T-helper 22 cell (primary cell): ENCODE data around the gene EREG.
"Not testable (repeated sequence)": the region's sequence is repeated elsewhere in the genome, so short reads cannot be mapped to it uniquely, and the experiment has no call there.

Experiments used
- DNase-seq: peaks from one replicate; pipeline ENCODE4 v3.0.0-alpha.2; 2020; ENCODE audit warnings: low read depth

The EREG gene

DNA sequence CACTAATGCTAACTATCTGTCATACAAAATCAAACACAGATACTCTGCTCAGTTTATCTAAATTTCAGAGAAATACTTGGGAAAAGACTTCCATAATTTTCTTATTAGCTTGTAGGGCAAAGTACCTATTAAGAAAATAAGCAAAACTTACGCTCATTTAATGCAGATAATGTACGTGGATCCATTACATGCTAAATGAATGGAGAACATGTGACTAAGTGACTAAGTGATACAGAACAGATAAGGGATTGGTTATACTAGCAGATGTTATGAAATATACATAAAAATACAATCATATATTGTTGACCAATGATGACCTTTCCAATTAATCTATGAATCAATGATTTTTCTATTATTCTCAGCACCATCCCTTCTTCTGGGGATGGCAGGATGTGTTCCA, 25.7 kb downstream of the EREG start:
- DNase-seq = no peak

DNA sequence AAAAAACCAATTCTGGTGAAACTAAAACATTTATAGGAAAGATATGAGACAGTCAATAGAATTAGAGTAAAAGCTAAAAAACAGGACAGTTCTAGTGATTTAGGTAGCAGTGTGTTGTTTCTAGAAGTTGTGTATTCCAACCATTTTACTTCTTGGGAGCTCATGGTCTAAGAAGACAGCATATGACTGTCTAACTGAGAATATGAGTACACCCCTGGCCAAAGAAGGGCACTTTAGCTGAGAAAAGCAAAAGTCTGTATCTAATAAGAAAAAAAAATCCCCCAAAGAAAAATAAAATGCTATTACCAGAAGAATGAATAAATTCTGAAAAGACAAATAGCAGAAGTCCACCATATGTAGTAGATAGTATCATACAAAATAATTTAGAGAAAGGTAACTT, 26.4 kb downstream of the EREG start:
- DNase-seq = no peak

DNA sequence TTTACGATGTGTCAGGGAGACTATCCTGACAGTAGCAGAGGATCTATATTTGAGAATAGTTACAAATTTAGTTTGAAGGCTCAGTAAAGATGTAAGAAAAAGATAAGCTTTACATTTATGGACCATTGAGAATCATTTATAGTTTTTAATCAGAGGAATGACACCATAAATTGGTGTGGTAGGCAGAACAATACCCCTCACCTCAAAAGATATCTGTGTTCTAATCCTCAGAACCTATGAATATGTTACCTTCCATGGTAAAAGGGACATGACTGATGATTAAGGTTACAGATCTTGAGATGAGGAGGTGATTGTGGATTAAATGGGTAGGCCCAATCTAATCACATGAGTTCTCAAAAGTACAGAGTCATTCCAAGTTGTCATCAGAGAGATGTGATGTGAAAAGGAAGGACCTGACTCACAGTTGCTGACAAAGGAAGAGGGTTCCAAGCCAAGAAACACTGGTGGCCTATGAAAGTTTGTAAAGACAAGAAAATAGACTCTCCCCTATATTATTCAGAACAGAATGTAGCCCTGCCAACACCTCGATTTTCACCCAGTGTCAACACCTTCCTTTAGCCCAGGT, 27.0 kb downstream of the EREG start:
- no peak for DNase-seq

DNA sequence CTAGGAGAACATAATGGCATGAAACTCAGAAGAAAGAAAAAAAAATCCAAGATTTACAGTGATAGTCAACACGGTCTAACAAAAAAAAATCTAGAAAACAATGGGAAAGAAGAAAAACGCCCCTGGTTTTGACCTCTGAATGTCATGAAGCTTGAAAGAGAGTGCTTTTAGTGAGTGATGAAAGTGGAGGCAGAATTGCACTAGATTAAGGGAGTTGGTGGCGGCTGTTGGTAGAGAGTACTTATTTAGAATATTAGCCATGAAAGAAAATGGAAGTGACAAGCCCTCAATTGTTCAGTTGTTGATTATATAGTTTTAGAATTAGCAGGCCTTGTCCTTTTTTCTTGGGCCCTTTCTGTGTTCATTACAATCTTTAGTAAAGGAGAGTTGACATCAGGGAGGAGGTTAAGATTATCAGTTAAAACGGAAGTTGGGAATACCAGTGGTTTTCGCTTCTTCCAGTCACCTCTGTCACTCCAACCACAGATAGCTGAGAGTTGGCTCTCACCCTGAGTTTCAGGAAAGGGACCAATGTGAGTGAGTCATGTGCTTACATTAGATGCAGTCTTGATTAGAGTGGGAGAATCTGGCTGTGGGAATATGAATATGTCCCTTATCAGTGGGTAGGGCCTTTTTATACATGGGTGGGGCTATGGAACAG, 29.7 kb downstream of the EREG start:
- no peak for DNase-seq

DNA sequence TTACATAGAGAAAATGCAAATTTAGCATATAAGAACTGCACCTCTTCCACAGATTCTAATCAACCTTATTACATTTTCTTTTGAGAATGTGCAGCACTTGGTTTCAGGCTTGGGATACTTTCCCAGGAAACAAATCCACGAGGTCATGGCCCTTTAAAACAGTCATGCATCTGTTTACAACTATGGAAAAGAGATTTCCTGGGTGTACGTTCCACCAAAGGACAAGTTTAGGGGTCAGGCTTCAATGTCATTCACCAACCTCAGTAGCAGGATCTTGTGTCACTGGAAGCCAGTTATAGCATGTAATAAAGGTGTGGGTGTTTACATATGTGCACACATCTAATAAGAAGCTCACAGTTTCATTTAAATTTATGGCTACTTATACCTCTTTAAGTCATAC, 30.7 kb downstream of the EREG start:
- DNase-seq = no peak

DNA sequence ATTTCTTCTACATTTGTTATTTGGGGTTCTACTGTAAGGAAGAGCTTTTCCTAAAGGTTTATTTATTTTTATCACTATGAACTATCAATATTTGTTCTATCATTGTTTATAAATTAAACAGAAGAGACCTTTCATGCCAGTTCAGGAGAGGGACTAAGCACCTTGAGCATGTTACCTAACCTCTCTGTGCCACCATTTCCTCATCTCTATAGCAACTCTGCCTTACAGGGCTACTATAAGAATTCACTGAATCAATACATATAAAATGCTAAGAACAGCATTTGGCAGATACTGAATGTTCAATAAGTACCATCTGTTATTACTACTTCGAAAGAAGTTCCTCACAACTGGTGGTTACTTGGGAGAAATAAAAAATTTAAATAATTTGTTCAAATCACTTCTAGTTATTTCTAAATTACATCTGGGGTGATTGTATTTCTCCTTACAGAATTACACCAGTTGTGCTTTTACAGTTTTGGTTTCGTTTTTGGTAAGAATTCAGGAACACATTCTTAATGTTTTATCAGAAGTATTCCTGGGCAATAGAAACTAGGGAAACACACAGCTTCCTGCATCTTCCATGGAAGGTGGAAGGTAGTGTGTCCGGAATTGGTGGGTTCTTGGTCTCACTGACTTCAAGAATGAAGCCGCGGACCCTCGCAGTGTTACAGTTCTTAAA, 32.9 kb downstream of the EREG start:
- no peak for DNase-seq

DNA sequence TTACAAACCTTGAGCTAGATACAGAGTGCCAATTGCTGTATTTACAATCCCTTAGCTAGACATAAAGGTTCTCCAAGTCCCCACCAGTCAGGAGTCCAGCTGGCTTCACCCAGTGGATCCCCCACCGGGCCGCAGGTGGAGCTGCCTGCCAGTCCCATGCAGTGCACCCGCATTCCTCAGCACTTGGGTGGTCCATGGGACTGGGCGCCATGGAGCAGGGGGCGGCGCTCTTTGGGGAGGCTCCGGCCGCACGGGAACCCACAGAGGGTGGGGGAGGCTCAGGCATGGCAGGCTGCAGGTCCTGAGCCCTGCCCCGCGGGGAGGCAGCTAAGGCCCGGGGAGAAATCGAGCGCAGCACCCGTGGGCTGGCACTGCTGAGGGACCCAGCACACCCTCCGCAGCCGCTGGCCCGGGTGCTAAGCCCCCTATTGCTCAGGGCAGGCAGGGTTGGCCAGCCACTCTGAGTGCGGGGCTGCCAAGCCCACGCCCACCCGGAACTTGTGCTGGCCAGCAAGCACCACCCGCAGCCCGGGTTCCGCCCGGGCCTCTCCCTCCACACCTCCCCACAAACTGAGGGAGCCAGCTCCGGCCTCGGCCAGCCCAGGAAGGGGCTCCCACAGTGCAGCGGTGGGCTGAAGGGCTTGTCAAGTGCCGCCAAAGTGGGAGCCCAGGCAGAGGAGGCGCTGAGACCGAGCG, 34.1 kb downstream of the EREG start:
- not testable (repeated sequence) for DNase-seq

DNA sequence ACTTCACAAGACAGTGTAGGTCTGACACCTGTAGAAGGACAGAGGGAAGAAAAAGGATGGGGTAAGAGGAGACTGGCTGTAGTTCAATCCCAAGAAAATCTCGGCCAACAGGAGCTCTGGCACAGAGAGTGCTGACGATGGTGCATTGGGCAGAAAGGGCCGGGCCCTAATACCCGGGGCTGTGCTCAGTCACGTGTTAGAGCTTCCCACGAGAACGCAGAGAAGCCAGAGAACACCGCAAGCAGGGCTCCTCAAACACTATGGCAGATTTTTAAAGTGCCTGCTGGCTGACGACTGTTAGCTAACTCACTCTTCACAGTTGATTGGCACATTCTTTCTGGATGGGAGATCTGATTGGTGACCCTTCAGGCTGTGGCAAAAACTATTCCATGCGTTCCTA, 35.5 kb downstream of the EREG start:
- DNase-seq = no peak

DNA sequence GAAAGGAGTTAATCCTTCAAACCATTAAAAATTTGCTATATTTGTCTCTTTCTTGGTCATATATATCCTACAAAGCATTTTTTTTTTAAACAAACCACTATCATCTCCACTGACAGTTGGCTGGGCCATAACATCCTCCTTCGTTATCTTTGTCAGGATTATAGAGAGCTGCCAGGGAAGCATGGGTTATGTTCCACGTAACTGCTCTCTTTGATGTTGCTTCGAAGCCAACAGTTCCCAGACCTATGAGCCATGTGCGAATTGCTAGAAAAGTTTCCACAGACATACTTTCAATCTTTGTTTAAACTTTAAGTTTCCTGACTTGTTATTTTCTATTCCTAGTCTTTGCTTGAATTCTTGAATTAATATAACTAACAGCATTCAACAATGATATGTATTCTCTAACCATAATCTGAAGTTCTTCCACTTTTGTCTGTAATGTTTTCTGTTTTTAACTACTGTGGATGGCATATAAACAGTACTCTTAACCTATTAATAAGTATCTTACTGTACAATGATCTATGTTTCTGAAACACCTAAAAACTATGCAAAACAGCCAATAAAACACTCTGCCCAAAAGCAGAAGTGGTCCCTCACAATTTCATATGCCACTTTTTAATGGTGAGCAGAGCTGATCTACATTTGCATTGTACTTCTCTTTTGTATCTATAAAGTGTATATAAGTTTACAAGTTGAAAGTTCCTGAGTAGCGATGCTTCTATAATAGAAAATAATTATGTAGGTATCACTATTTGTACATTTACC, 37.9 kb downstream of the EREG start:
- DNase-seq = no peak

DNA sequence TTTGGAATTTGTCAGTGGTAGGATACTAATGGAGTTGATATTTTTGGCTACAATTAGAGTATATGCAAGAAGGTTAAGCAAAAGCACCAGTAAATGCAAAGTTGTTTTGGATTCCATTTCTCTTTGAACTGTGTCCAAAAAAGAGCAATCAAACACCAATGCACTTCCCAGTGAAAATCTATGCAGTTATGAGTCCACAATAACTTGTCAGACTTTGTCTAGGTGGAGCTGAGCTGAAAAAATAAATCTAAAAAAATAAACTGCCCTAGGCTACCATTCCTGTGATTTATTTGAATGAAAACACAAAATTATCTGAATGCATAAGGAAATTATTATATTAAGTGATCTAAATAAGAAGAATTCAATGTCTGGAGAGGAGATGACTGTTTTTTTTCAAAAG, 42.9 kb downstream of the EREG start:
- no peak for DNase-seq

DNA sequence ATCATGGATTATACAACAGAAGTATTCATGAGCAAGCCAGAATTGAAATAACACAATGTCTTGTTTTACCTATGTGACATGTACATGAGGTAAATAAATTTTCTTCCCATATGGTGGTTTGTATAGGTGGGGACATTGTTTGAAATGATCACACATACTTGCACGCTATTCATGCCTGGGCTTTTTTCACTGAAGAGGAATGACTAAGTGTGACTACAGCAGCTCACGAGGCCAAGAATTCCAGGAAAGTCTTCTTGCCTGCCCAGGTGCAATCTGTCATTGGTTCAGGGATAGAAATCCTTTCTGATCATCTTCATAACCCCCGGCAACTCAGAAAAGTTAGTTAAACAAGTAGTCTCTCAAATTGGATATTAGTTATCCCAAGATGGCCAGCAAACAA, 43.7 kb downstream of the EREG start:
- DNase-seq = no peak

DNA sequence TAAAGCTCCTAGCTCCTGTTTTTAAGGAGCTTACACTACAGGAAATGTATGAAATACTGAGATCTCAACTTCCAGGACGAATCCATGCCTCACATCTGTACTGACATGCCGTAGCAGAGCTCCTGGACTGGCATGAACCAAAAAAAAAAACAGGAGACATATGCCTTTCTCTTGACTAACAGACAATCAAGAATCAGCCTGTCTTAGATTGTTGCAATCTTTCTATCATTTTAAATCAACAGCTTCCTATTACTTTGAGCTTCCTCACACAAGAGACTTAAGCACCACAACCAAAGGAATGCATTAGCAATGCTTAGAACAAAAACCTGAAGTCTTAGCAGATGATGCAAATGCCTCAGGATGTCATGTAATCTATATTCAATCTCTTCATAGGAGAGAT, 45.3 kb downstream of the EREG start:
- no peak for DNase-seq

DNA sequence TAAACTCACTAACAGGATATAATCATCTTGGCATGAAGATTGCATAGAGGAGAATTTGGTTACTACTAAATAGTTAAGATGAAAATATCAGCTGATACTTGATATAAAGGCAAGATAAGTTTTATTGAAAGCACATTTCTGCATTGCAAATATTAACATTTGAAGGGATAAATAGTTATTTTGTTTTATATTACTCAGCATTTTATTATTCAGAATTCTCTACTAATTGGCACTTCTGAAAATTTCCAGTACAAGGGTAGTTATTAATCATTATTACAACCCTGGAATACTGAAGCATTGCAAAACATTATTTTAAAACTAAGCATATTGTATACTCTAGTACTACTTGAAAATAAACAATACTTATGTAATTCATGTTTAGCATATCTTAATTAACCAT, 47.3 kb downstream of the EREG start:
- no peak for DNase-seq

DNA sequence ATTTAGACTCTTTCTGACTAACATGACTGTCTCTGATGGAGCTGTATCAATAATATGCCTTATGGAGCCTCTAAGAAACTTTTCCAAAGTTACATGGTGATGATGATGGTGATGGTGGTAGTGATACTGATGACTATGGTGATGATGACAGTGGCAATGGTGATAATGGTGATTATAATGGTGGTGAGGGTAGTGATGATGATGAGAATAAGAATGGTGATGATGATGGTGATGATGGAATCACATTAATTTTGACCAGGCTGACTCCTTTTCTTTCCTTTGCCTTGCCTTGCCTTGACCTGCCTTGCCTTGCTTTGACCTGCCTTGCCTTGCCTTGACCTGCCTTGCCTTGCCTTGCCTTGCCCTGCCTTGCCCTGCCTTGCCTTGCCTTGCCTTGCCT, 48.3 kb downstream of the EREG start:
- no peak for DNase-seq

DNA sequence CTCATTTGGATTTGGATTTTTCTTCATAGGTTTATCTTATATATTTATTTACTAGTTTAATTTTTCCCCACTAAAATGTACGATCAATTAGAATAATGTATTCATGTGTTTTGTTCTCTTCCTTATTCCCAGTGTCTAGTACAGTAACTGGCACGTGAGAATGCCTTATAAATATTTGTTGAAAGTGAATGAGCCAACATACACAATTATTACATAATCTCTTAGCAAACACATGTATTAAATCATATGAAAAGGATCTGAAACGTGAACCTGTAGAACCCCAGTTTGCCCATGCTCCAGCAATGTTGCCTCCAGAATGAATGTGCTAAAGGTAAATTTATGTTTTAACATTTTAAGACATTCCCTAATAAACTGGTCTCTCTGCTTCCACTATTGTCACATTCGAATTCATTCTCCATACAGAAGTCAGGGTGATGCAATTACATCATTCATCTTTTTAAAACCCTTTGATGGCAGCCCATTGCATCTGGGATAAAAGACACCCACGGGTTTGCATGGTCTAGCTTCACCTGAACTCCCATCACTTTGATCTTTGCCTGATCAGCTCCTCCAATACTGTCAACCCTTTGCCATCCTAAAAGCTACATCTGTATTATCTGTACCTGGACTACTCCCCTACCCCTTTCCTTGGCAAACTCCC, 49.3 kb downstream of the EREG start:
- DNase-seq = no peak

DNA sequence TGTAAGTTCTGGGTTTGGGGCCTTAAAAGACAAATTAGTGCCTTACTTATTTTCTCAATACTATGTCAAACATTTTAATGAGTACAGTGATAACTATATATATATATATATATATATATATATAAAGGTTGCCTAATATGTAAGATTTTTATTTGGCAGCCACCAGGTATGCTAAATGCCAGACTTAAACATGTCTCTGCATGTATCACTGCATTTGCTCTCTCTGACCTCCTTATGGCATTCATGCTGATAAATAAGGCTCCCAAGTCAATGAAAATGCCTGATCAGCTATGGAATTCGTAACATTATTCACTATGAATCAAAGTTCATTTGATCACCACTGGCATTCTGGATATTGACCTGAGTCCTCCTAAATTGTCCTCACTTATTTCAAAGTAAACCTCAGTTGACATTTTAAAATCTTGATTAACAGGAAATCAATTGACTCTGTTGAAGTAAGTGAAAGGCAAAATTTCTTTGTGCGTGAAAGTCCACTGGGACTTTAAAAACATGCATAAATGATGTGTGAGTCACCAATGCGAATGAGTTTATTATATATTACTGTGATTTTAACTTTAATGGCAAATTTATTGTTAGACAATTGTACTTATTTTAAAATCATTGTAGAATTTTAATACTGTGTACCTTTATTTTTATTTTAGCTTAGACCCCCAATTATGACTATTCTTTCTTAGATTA, 50.8 kb downstream of the EREG start:
- DNase-seq = no peak

DNA sequence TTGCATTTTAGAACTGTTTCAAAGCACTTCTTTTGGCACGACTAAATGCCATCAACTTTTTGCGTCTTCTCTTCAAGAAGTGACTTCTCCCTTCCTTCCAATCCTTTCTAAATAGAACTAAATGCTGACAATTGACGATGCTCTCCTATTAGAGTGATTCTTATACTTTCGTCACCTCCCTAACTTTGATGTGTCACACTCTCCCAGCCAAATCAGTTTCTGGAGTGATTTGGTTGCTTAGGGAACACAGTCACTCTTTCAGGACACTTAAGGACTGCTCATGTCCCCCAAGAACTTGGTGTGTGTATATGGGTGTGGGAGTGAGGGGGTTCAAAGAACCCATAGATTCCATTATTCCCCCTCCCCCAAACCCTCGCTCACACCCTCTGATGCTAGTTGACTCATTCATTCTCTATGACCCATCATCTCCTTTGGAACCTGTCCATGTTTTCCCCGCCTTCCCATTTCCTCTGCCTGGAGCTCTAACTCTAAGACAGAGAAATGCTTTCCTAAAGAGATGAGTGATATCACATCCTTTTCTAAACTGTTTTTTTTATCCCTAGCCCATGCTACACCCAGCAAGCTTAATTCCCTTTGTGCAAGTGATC, 53.2 kb downstream of the EREG start:
- DNase-seq = no peak

DNA sequence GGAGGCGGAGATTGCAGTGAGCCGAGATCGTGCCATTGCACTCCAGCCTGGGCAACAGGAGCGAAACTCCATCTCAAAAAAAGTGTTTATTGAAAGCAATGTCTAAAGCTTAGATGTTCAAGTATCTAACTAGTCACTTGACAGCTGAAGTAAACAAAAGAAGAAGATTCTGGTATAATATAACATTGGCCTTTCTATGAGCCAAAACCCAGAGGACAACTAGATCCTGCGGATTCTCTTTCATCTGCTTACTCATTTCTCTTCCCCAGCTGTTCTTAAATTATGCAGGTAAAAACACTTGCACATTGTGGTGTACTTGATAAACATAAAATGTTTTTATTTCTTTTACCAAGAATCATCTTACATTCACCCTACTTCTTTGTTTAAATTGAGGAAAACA, 55.9 kb downstream of the EREG start:
- DNase-seq = no peak

DNA sequence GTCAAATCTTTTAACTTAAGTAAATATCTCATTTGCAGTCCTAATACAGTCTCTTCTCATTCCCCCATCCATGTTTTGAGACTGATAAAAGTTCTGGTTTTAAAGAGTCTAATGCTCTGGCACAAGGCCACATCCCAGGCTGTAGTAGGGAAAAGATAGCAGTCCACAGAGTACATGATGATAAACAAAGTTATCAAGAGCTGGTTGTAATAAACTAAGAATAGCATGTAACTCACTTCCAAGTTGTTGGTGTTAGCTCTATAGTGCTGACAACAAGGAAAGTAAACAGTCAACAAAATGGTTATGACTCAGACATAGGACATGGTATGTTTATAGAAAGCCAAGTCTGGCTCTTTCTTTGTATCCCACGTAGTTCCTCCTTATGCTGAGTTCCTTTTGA, 58.2 kb downstream of the EREG start:
- no peak for DNase-seq

DNA sequence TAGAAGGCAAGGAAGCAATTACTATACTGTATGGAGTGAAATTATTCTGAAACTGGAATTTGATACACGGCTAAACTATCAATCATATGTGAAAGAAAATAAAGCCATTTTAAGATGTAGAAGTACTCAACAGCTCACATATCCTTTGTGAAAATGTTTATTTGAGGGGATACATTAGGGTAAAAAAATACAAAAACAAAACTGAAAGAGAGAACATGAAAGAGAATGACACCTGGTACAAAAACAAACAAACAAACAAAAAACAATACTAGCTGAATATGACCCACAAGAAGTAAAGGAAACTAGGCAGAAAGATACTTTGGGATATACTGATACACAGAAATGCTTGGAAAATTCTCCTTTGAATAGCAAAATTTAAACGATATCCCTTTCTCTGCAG, 59.2 kb downstream of the EREG start:
- DNase-seq = no peak

DNA sequence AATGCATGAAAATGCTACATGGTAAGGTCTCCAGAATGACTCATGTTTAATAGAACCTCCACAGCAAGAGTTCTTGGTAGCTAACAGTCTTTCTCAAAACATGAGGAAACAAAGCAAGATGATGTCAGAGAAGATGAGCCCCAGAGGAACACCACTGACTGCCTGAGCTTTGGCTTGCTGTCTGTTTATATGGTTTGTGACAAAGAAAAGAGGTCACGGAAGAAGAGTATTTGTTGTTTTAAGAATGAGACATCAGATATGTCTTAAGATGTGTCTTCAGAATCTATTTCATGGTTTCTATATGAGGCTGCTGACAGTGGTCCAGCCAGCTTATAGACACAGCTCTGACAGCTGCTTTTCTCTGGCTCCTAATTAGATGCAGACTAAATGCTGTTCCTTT, 61.2 kb downstream of the EREG start:
- no peak for DNase-seq
